Suppressor macrophage treated with lipopolysaccharide for 4 hours (primary cell): ENCODE data around the gene THOP1.

Experiments used
- DNase-seq: peaks from one replicate; pipeline ENCODE4 v3.0.0-alpha.2; 2020

THOP1 gene

GRCh38 chr19:2785244-2785997 lies at the start of gene THOP1:
Gene THOP1, plus strand, starts transcription at chr19:2785503. Its CDS starts 160 bp downstream, at chr19:2785663.
- peak; percentile 100 for DNase-seq

- DNase-seq = no peak
Measured at GRCh38 chr19:2736550-2737190, 48.6 kb upstream of the THOP1 start.

GRCh38 chr19:2739602-2740313 lies 45.5 kb upstream of the THOP1 start, which contains the start of gene SLC39A3:
Gene SLC39A3, minus strand, starts transcription at chr19:2740017. Its CDS starts 2,760 bp downstream, at chr19:2737257.
- peak; percentile 99 for DNase-seq

GRCh38 chr19:2740314-2740656 lies 45.0 kb upstream of the THOP1 start:
- no peak for DNase-seq

- no peak for DNase-seq
Measured at GRCh38 chr19:2743099-2743498, 42.2 kb upstream of the THOP1 start.

- DNase-seq = no peak
Measured at GRCh38 chr19:2744113-2744512, 41.2 kb upstream of the THOP1 start.

- no peak for DNase-seq
Measured at GRCh38 chr19:2747349-2747748, 38.0 kb upstream of the THOP1 start.

- DNase-seq = peak; percentile 18
Measured at GRCh38 chr19:2750808-2751437, 34.4 kb upstream of the THOP1 start.

GRCh38 chr19:2751438-2751830 lies 33.9 kb upstream of the THOP1 start:
- DNase-seq = no peak

- no peak for DNase-seq
Measured at GRCh38 chr19:2754659-2755447, 30.4 kb upstream of the THOP1 start.

- no peak for DNase-seq
Measured at GRCh38 chr19:2755448-2755705, 29.9 kb upstream of the THOP1 start.

- no peak for DNase-seq
Measured at GRCh38 chr19:2755811-2756210, 29.5 kb upstream of the THOP1 start.

GRCh38 chr19:2756477-2756876 lies 28.8 kb upstream of the THOP1 start:
- no peak for DNase-seq

GRCh38 chr19:2756921-2757881 lies 28.1 kb upstream of the THOP1 start:
- DNase-seq = no peak

GRCh38 chr19:2758601-2759313 lies 26.5 kb upstream of the THOP1 start:
- no peak for DNase-seq

- no peak for DNase-seq
Measured at GRCh38 chr19:2759362-2759761, 25.9 kb upstream of the THOP1 start.

GRCh38 chr19:2759965-2760364 lies 25.3 kb upstream of the THOP1 start:
- no peak for DNase-seq

- no peak for DNase-seq
Measured at GRCh38 chr19:2761309-2761677, 24.0 kb upstream of the THOP1 start.

- no peak for DNase-seq
Measured at GRCh38 chr19:2761876-2762782, 23.2 kb upstream of the THOP1 start.
